SU-DHL-6 (cell line): ENCODE data around the gene ALK.

ENCODE experiments used
- EZH2phosphoT487 ChIP-seq: fragments of 200-600 bp; sonication (generic), shearing (Covaris generic); conservative IDR thresholded peaks from 2 replicates; pipeline ENCODE4 v1.6.1; 2018; ENCODE audit warnings: mild to moderate bottlenecking, antibody characterized with exemption, low read length, moderate library complexity, mixed read lengths
- TF ChIP-seq, protein P1 (sequence below): fragments of 200-600 bp; sonication (generic); IDR thresholded peaks from one replicate; pipeline ENCODE4 v1.5.1; 2017; ENCODE audit warnings: antibody characterized with exemption, mild to moderate bottlenecking, low read length, moderate library complexity; ENCODE audit not compliant: insufficient read depth, poor library complexity, severe bottlenecking

DNA sequence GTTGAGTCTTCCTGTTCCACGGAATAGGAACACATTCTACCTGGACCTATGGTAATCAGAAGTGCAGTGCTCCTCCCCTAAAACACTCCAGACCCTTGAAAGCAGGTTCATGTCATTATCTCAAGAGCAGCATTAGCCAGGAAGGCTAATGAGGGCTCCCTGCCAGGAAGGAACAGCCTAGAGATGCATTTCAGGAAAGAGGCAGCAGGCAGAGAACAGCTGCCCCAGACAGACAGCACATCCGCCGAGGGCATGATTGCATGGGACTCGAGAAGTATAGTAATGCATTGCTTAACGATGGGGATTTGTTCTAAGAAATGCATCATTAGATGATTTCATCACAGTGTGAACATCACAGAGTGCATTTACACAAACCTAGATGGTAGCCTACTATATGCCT, 171.5 kb downstream of the ALK start:
- TF ChIP-seq, protein P1, sequence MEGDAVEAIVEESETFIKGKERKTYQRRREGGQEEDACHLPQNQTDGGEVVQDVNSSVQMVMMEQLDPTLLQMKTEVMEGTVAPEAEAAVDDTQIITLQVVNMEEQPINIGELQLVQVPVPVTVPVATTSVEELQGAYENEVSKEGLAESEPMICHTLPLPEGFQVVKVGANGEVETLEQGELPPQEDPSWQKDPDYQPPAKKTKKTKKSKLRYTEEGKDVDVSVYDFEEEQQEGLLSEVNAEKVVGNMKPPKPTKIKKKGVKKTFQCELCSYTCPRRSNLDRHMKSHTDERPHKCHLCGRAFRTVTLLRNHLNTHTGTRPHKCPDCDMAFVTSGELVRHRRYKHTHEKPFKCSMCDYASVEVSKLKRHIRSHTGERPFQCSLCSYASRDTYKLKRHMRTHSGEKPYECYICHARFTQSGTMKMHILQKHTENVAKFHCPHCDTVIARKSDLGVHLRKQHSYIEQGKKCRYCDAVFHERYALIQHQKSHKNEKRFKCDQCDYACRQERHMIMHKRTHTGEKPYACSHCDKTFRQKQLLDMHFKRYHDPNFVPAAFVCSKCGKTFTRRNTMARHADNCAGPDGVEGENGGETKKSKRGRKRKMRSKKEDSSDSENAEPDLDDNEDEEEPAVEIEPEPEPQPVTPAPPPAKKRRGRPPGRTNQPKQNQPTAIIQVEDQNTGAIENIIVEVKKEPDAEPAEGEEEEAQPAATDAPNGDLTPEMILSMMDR = no peak
- TF ChIP-seq EZH2phosphoT487 = no peak
